ENCODE measurements around the gene TCF7L2.

GRCh38 chr10:112983444-112984056, 33.5 kb downstream of the TCF7L2 start:
- TF ChIP-seq CTCF (conservative IDR thresholded peaks at IDR 0.05 in 1 of 2, IDR thresholded peaks at IDR 0.05 in 1 of 2; ENCODE audit: low read depth in 1 of 2, low read length in 2 of 2) (no peak), EZH2 (IDR thresholded peaks at IDR 0.05; ENCODE audit: low read length, missing control alignments) (no peak)
